Measurements from ENCODE around the gene DPEP2NB.
"Not testable (repeated sequence)": the region's sequence is repeated elsewhere in the genome, so short reads cannot be mapped to it uniquely, and the experiment has no call there.

DPEP2NB gene

DNA sequence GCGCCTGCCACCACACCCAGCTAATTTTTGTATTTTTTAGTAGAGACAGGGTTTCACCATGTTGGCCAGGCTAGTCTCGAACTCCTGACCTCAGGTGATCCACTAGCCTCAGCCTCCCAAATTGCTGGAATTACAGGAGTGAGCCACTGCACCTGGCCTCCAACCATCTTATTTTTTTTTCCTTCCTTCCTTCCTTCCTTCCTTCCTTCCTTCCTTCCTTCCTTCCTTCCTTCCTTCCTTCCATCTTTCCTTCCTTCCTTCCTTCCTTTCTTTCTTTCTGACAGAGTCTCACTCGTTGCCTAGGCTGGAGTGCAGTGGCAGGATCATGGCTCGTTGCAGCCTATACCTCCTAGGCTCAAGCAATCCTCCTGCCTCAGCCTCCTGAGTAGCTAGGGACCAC, 5.8 kb downstream of the DPEP2NB start:
- DNase-seq, result not testable (repeated sequence)

DNA sequence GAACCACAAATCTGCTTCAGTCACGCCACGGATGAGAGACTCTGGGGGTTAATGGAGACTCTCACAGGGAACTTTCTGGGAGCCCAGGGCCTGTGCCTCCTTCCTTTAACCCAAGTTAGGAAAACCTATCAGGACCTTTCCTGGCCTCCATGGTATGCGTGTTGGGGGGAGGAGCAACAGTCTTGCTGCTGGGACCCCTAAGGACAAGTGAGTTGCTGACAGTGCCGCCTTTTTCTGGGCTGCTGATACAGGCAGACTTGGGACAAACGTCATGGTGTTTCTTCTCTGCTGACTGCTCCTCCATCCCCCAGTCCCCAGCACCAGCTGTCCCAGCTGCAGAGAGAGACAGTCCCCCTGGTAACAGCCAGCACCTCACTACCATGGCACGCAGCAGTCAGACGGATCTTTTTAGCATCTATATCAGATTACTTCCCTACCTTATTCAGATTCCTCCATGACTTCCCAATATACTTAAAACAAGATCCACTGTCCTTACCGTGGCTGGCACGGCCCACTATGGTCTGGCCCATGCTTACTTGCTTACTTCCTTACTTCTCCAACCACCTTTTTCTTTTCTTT, 6.5 kb downstream of the DPEP2NB start:
- no peak for DNase-seq

DNA sequence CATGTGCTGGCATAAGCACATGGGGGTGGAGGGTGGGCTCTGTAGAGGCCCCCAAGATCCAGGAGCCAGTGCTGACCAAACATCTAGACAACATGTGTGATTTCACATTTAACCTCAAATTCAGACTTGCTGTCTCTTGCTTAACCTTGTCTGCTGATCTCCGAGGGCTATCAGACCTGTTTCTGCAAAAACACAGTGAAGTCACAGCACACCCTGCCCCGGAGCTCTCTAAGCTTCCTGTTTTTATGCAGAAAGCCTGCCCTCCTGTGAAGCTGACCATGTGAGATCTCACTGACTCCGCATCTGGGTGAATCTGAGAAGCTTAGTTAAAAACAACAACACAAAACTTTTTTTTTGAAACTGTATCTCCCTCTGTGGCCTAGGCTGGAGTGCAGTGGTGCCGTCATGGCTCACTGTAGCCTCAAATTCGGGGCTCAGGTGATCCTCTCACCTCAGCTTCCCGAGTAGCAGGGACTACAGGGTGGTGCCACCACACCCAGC, 9.9 kb downstream of the DPEP2NB start:
- no peak for DNase-seq

DNA sequence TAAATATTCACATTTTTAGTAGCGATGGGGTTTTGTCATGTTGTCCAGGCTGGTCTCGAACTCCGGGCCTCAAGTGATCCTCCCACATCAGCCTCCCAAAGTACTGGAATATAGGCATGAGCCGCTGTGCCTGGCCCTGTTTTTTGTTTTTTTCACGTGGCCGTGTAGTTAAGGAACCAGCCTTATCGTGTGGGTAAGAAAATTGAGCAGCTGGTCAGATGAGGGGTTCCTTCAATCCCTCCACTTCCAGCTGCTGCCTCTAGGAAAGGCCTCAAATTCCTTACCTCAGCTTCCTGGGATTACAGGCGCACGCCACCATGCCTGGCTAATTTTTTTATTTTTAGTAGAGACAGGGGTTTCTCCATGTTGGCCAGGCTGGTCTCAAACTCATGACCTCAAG, 10.5 kb downstream of the DPEP2NB start:
- no peak for DNase-seq

DNA sequence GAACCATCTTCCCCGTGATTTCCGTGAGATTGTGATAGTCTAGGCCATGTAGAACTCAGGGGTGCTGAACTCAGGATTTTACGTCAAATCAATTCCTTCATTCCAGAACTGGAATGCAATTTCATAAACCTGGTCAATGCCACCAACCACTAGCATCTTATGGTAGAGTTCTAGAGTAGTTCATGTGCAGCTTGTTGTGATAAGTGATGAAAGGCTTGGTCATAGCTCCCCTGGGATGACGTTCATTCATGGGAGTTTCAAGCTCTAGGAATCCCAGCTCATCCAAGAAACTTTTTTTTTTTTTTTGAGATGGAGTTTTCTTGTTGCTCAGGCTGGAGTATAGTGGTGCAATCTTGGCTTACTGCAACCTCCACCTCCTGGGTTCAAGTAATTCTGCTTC, 12.7 kb downstream of the DPEP2NB start:
- DNase-seq, result no peak

DNA sequence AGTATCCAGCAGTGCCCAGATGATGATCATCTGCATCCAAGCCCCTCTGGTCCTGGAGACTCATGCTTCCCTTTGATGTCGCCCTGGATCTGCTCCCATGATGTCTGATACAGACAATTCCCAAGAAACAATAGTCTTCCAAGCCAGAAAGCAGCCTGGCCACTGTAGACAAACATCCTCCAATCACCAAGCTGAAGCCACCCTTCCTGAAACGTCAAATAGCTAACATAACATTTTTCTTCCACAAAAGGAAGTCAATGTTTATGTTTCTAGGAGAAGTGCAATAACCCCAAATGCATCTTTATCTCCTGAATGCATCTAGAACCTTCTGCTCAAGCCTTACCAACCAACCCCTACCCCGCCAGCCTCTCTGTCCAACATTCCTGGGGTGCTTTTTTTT, 15.3 kb downstream of the DPEP2NB start:
- no peak for DNase-seq

DNA sequence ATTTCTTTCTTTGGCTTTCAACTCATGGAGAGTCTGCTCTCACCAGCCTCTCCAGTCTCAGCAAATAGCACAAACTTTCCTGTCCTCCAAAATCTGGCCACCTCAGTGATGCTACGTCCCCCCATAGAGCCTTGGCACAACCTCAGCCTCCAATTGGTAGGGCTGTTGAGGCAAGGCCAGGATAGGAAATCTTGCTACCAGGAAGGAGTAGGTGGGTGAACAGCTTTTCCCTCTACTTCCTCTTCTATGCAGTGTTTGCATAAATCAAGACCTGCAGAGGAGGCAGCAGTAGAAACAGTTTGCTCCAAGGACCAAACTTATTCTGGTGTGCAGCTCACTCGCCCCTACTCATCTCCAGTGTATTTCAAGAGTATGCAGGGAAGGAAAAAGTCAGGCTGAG, 15.7 kb downstream of the DPEP2NB start:
- no peak for DNase-seq

DNA sequence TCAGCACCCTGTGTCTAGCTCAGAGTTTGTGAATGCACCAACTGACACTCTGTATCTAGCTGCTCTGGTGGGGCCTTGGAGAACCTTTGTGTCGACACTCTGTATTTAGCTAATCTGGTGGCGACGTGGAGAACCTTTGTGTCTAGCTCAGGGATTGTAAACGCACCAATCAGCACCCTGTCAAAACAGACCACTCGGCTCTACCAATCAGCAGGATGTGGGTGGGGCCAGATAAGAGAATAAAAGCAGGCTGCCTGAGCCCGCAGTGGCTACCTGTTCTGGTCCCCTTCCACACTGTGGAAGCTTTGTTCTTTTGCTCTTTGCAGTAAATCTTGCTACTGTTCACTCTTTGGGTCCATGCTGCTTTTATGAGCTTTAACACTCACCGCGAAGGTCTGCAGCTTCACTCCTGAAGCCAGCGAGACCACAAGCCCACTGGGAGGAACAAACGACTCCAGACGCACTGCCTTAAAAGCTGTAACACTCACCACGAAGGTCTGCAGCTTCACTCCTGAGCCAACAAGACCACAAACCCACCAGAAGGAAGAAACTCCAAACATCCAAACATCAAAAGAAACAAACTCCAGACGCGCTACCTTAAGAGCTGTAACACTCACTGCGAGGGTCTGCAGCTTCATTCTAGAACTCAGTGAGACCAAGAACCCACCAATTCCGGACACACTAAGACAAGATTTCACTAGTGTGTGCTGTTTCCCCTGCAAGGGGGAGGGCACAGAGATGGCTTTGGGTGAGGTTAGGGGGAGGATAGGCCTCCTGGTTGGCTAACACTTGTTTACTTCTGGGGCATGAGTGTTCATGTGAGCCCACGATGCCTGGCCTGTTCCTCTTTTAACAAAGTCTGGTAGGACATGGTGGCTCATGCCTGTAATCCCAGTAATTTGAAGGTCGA, 16.7 kb downstream of the DPEP2NB start, which contains the start of gene DPEP2:
DPEP2 (minus strand) TSS at position 706 of the 910 bp plus-strand sequence. CDS start 6,272 bp downstream, outside the sequence.
- DNase-seq, result not testable (repeated sequence)

DNA sequence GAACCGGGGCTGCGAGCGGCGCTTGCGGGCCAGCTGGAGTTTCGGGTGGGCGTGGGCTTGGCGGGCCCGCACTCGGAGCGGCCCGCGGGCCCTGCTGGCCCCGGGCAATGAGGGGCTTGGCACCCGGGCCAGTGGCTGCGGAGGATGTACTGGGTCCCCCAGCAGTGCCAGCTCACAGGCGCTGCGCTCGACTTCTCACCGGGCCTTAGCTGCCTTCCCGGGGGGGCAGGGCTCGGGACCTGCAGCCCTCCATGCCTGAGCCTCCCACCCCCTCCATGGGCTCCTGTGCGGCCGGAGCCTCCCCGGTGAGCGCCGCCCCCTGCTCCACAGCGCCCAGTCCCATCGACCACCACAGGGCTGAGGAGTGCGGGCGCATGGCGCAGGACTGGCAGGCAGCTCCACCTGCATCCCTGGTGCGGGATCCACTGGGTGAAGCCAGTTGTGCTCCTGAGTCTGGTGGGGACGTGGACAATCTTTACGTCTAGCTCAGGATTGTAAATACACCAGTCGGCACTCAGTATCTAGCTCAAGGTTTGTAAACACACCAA, 17.4 kb downstream of the DPEP2NB start:
- not testable (repeated sequence) for DNase-seq

DNA sequence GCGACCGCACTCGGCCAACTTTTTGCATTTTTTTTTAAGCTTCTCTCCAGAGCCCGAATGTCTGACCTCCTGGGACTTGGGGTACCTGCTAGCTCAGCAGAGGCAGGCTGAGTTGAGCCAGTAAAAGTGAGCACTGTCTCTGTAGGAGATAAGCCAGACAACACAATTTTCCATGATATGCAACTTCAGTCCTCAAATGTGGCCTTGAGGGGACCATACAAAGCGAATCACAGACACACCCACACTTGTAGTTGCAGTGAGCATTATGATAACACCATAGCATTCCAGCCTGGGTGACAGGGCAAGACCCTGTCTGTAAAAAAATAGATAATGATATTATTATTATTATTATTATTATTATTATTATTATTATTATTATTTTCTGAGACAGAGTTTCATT, 19.0 kb downstream of the DPEP2NB start:
- DNase-seq, result no peak

DNA sequence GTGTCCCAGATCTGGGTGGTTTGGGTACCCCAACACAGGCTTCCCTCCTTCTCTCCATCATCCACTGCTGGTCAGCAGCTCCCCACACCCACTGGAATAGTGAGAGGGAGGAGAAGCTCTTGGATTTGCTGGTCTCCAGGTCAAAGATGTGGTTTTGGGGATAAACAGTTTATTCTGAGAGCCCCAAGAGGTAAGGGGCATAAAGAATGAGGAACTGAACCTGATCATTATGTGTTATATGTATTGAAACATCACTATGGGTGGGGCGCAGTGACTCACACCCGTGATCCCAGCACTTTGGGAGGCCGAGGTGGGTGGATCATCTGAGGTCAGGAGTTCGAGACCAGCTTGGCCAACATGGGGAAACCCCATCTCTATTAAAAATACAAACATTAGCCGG, 20.3 kb downstream of the DPEP2NB start:
- DNase-seq, result no peak

DNA sequence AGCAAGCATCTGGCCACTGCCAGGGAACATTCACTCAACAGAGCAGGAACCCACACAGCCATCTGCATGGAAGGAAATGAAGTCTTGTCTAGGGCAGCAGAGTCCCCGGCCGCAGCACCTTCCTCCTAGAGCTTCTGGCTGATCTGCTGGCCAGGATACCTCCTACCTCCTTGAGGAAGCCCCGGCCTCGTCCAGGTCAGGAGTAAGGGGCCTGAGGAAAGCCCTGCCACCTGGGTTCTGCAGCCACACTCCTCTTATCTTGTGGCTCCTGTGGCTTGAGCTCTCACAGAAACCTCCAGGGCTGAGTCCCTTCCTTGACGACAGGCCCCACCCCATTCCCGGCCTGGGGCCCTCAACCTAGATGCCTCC, 21.7 kb downstream of the DPEP2NB start:
- peak; percentile 2 for DNase-seq

DNA sequence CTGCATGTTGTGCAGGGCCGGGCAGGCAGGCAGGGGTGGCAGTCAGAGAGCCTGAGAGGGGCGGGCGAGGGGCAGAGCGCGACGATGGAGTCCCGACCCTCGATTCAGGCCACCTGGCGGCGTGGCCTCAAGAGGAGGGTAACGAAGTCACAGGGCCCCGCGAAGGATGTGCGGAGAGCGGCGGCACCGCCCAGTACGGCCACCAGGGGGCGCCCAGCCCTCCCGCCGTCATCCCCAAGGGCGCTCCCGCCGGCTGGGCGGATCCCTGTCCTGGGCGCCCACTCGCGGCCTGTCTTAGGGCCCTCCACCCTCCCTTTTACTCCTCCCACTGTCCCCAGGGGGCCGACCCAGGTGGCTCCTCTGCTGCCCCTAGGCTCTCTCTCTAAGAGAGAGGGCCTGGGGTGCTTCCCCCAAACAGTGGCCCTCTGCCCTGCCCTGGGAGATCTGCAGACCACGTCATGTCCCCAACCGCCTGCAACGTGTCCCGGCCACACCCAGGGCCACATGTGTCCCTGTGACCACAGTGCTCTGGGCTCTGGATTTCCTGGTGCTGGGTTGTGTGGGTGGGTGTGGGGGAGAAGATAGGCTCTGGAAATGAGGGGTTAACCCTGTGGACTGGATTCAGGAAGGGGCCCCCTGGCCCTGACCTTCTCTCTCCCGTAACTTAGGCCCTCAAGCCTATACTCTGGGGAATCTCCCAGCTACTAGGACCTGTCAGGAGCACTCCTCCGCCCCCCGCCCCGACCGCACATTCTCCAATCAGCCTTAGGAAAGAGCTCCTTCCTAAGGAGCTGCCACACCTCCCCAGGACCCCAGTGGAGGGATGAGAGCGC, 22.3 kb downstream of the DPEP2NB start:
- peak; percentile 77 for DNase-seq

DNA sequence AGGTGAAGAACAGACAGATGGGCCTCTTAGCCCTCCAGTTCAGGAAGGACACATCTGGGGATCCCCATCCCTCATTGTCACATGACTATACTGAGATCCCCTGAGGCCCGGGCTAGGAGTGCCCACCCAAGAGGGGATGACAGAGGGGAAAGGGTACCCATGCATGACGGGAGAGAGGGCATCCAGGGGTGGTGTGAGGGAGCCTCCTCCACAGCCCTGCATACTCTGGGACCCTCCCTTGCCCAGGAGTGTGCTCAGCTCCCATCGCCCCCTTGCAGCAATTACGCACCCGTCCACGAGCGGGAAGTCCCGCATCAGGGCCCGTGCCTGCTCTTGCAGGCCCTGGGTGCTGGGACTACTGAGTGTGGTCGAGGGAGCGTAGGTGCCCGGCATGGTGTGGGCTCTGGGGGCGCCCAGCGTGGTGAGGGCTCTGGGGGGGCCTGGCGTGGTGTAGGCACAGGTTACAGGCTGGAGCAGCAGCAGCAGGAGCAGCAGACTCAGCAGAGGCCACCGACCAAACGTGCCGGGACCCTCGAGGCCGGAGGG, 23.0 kb downstream of the DPEP2NB start:
- DNase-seq, result peak; percentile 13

DNA sequence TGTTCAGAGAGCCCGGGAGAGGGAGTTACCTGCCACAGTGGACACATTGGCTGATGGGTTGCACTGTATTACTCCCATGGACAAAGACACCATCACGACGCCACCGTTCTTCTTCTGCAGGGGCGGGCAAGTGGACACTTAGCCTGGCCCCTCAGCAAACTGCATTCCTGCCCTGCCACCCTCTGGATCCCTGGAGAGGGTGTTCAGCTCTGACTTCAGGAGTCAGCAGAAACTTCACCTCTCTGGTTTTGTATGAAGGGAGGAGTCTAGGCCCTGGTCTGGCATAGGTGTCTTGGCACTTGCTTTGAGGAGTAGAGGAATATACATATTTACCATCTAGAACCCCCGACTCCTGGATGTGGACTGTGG, 25.7 kb downstream of the DPEP2NB start:
- DNase-seq, result peak; percentile 19

DNA sequence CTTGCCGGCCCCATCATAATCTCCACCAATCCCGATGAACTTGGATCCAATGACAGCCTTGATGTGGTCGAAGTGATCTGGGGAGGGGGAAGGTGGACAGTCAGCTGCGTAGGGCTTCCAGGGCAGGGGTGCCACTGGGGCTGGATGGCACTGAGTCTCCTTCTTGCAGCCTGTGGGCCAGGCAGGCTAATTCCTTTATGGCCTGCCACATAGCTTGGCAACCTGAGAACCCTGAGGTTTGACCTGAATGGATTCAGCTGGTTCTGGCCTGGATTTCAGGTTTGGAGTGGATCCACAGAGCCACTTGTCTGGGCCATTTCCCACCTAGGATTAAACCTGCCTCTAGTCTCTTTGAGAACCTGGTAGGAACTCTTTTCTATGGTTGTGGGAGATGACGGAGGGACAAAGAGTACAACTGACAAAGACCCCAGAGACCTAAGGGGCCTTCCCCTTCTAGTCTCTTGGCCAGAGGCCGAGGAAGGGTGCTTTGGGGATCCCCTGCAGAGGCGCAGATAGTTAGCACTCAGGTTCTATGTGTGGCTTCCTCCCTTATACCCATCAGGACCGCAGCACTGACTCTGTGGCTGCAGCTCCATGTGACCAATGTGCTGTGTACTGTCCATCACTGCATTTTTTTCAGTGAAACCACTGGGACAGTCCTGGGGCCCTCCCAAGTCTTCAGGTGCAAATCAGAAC, 26.2 kb downstream of the DPEP2NB start:
- no peak for DNase-seq

DNA sequence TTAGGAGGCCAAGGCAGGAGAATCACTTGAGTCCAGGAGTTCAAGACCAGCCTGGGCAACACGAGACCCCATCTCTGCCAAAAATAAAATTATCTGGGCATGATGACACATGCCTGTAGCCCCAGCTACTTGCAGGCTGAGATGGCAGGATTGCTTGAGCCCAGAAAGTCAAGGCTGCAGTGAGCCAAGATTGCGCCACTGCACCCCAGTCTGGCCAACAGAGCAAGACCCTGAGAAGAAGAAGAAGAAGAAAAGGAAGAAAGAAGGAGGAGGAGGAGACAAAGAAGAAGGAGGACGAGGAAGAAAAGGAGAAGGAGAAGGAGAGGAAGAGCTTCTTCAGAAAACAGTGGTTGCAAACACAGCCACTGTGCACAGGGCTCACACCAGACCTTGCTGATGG, 27.0 kb downstream of the DPEP2NB start:
- DNase-seq, result no peak

DNA sequence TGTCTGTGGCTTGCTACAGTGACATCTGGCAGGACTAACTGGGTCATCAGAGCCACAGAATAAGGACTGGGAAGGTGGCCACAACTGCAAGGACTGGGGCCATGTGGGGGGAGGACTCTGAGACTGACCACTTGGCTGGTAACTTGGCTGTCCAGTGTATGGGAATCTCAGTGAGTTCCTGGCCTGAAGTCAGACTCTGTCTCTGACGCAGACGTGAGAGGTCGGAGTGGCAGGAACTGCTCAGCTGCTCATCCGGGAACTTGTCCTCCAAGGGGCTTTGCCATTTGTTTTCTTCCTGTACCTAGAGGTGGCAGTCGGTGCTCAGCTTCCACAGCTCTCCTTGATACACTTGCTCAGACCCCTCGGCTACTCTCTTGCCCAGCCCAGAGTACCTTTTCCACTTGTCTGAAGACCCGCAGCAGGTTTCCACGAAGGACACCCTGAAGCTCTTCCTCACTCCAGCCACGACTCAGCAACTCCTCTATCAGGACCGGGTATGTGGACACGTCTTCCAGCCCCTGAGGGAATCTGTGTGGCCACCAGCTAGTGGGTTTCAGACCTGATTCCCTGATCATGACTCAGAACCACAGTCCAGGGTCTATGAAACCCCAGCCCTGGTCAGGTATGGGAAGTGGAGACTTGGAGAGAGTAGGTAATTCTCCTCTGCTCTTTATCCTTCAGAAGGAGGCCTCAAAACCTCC, 28.1 kb downstream of the DPEP2NB start:
- peak; percentile 25 for DNase-seq

DNA sequence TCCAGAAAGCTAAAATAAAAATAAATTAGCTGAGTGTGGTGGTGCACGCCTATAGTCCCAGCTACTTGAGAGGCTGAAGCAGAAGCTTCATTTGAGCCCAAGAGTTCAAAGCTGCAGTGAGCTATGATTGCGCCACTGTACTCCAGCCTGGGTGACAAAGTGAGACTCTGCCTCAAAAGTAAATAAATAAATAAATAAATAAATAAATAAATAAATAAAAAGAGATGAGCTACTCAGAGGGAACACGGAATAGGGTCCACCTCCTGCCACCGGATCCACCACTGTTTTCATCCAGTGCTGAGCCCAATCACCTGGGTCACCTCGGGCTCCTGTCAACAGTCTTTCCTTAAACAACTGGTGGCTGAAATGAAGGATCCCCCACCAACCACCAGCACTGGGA, 28.8 kb downstream of the DPEP2NB start:
- DNase-seq, result no peak

DNA sequence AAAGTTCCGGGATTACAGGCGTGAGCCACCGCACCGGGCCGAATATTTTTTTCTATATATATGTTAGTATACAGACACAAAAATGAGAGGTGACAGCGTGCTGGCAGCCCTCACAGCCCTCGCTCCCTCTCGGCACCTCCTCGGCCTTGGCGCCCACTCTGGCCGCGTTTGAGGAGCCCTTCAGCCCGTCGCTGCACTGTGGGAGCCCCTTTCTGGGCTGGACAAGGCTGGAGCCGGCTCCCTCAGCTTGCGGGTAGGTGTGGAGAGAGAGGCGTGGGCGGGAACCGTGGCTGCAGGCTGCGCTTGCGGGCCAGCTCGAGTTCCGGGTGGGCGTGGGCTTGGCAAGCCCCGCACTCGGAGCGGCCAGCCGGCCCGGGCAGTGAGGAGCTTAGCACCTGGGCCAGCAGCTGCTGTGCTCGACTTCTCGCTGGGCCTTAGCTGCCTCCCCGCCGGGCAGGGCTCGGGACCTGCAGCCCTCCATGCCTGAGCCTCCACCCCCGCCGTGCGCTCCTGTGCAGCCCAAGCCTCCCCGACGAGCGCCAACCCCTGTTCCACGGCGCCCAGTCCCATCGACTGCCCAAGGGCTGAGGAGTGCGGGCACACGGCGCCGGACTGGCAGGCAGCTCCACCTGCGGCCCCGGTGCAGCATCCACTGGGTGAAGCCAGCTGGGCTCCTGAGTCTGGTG, 33.6 kb downstream of the DPEP2NB start:
- DNase-seq, result no peak
